ENCODE data around the gene TRAPPC6A. TPM values are rescaled to one million over a fixed set of nuclear protein-coding genes. Genes with fewer than 3 reads are reported as not detected.

Gene TRAPPC6A
- total RNA-seq, 1 donor from 2014 or later = 17.2 TPM

- no peak for DNase-seq (ENCODE audit: low read depth, low spot score)
Observed at GRCh38 chr19:45149129-45149528, 28.9 kb downstream of the TRAPPC6A start.

- DNase-seq (ENCODE audit: low read depth, low spot score) = no peak
Observed at GRCh38 chr19:45147835-45148676, 30.0 kb downstream of the TRAPPC6A start.

GRCh38 chr19:45146741-45147205 lies 31.3 kb downstream of the TRAPPC6A start:
- no peak for DNase-seq (ENCODE audit: low read depth, low spot score)

- DNase-seq (ENCODE audit: low read depth, low spot score) = no peak
Observed at GRCh38 chr19:45146251-45146650, 31.8 kb downstream of the TRAPPC6A start.

GRCh38 chr19:45145270-45146189 lies 32.5 kb downstream of the TRAPPC6A start:
- no peak for DNase-seq (ENCODE audit: low read depth, low spot score)

GRCh38 chr19:45144431-45145269 lies 33.4 kb downstream of the TRAPPC6A start:
- DNase-seq (ENCODE audit: low read depth, low spot score) = no peak

- no peak for DNase-seq (ENCODE audit: low read depth, low spot score)
Observed at GRCh38 chr19:45142726-45143110, 35.3 kb downstream of the TRAPPC6A start.

- no peak for DNase-seq (ENCODE audit: low read depth, low spot score)
Observed at GRCh38 chr19:45142016-45142725, 35.9 kb downstream of the TRAPPC6A start.

GRCh38 chr19:45141203-45141900 lies 36.7 kb downstream of the TRAPPC6A start:
- DNase-seq (ENCODE audit: low read depth, low spot score) = no peak

GRCh38 chr19:45140533-45140932 lies 37.5 kb downstream of the TRAPPC6A start:
- DNase-seq (ENCODE audit: low read depth, low spot score) = no peak

GRCh38 chr19:45140144-45140503 lies 37.9 kb downstream of the TRAPPC6A start:
- no peak for DNase-seq (ENCODE audit: low read depth, low spot score)

- no peak for DNase-seq (ENCODE audit: low read depth, low spot score)
Observed at GRCh38 chr19:45139286-45140143, 38.5 kb downstream of the TRAPPC6A start.

- no peak for DNase-seq (ENCODE audit: low read depth, low spot score)
Observed at GRCh38 chr19:45138303-45138751, 39.7 kb downstream of the TRAPPC6A start.

- DNase-seq (ENCODE audit: low read depth, low spot score) = no peak
Observed at GRCh38 chr19:45137179-45137761, 40.8 kb downstream of the TRAPPC6A start.

- no peak for DNase-seq (ENCODE audit: low read depth, low spot score)
Observed at GRCh38 chr19:45136507-45137178, 41.4 kb downstream of the TRAPPC6A start.

- no peak for DNase-seq (ENCODE audit: low read depth, low spot score)
Observed at GRCh38 chr19:45135176-45135885, 42.7 kb downstream of the TRAPPC6A start.

GRCh38 chr19:45133661-45134060 lies 44.4 kb downstream of the TRAPPC6A start:
- DNase-seq (ENCODE audit: low read depth, low spot score) = no peak
